MM.1S (cell line): ENCODE data around the gene RTN4RL1.

Source experiments
- DNase-seq: peaks from one replicate; pipeline ENCODE4 v3.0.0-alpha.2; 2015
- H2AFZ ChIP-seq: fragments of 300-600 bp; sonication (generic); 2 replicates; pipeline ENCODE4 v1.6.0; 2016; ENCODE audit warnings: antibody characterized with exemption, low read length
- H3F3A ChIP-seq: fragments of 300-600 bp; sonication (generic); 2 replicates; pipeline ENCODE4 v1.6.1; 2016; ENCODE audit warnings: mild to moderate bottlenecking, antibody characterized with exemption, low read length, moderate library complexity, mixed read lengths; ENCODE audit not compliant: insufficient read depth
- H3K27ac ChIP-seq: fragments of 300-600 bp; sonication (generic); 2 replicates; pipeline ENCODE4 v1.5.1; 2016; ENCODE audit warnings: mild to moderate bottlenecking, low read length
- H3K27me3 ChIP-seq: fragments of 300-600 bp; sonication (generic); replicated peaks from 2 replicates; pipeline ENCODE4 v1.6.0; 2016; ENCODE audit warnings: low read length; ENCODE audit not compliant: insufficient read depth
- H3K36me3 ChIP-seq: fragments of 300-600 bp; sonication (generic); replicated peaks from 2 replicates; pipeline ENCODE4 v1.6.1; 2016; ENCODE audit warnings: mild to moderate bottlenecking, low read length, mixed read lengths; ENCODE audit not compliant: insufficient read depth
- H3K4me1 ChIP-seq: fragments of 300-600 bp; sonication (generic); 2 replicates; pipeline ENCODE4 v1.6.1; 2016; ENCODE audit warnings: low read length, mixed read lengths
- H3K4me2 ChIP-seq: fragments of 300-600 bp; sonication (generic); 2 replicates; pipeline ENCODE4 v1.6.0; 2016; ENCODE audit warnings: low read depth, low read length
- H3K4me3 ChIP-seq: fragments of 300-600 bp; sonication (generic); 2 replicates; pipeline ENCODE4 v1.5.1; 2016; ENCODE audit warnings: low read length, mixed read lengths
- H3K79me2 ChIP-seq: fragments of 300-600 bp; sonication (generic); 2 replicates; pipeline ENCODE4 v1.6.1; 2016; ENCODE audit warnings: mixed run types, low read length, mixed read lengths
- H3K9ac ChIP-seq: fragments of 300-600 bp; sonication (generic); 2 replicates; pipeline ENCODE4 v1.6.1; 2016; ENCODE audit warnings: low read length, mixed read lengths
- H3K9me2 ChIP-seq: fragments of 300-600 bp; sonication (generic); replicated peaks from 2 replicates; pipeline ENCODE4 v1.6.1; 2016; ENCODE audit warnings: mild to moderate bottlenecking, low read length, mixed read lengths; ENCODE audit not compliant: insufficient read depth
- H3K9me3 ChIP-seq: fragments of 300-600 bp; sonication (generic); replicated peaks from 2 replicates; pipeline ENCODE4 v1.6.1; 2016; ENCODE audit warnings: mild to moderate bottlenecking, low read length, mixed read lengths; ENCODE audit not compliant: insufficient read depth
- H4K20me1 ChIP-seq: fragments of 300-600 bp; sonication (generic); 2 replicates; pipeline ENCODE4 v1.6.1; 2016; ENCODE audit warnings: mild to moderate bottlenecking, low read length, moderate library complexity, mixed read lengths; ENCODE audit not compliant: insufficient read depth
- EZH2 ChIP-seq: fragments of 300-600 bp; sonication (generic); optimal IDR thresholded peaks from 2 replicates; pipeline ENCODE3; 2017; ENCODE audit warnings: low read depth, mild to moderate bottlenecking, antibody characterized with exemption, low read length, mixed read lengths
- EZH2phosphoT487 ChIP-seq: fragments of 300-600 bp; sonication (generic); IDR thresholded peaks from 2 replicates; pipeline ENCODE4 v1.6.1; 2018; ENCODE audit warnings: antibody characterized with exemption, low read length
- TF ChIP-seq, protein P1 (sequence below): fragments of 300-600 bp; sonication (generic); IDR thresholded peaks from 2 replicates; pipeline ENCODE4 v1.5.1; 2016; ENCODE audit warnings: antibody characterized with exemption, low read length, mixed read lengths

Gene RTN4RL1

GRCh38 chr17:1965556-1966273 lies 59.4 kb downstream of the RTN4RL1 start:
- H3K4me3 ChIP-seq, result no peak overlapping the region
- H4K20me1 ChIP-seq, result no peaks in the 10 kb centered on the region

GRCh38 chr17:1963250-1963649 lies 61.9 kb downstream of the RTN4RL1 start:
- no peaks in the 10 kb centered on the region for H3K4me1 ChIP-seq
- H3K36me3 ChIP-seq, result no peaks in the 10 kb centered on the region
- peaks cover 88% of the 10 kb centered on the region for H3K27me3 ChIP-seq
- no peaks in the 10 kb centered on the region for H3K9me3 ChIP-seq
- H3K9me2 ChIP-seq, result no peaks in the 10 kb centered on the region
- H4K20me1 ChIP-seq, result no peaks in the 10 kb centered on the region
- H2AFZ ChIP-seq, result no peak overlapping the region
- TF ChIP-seq, protein P1, sequence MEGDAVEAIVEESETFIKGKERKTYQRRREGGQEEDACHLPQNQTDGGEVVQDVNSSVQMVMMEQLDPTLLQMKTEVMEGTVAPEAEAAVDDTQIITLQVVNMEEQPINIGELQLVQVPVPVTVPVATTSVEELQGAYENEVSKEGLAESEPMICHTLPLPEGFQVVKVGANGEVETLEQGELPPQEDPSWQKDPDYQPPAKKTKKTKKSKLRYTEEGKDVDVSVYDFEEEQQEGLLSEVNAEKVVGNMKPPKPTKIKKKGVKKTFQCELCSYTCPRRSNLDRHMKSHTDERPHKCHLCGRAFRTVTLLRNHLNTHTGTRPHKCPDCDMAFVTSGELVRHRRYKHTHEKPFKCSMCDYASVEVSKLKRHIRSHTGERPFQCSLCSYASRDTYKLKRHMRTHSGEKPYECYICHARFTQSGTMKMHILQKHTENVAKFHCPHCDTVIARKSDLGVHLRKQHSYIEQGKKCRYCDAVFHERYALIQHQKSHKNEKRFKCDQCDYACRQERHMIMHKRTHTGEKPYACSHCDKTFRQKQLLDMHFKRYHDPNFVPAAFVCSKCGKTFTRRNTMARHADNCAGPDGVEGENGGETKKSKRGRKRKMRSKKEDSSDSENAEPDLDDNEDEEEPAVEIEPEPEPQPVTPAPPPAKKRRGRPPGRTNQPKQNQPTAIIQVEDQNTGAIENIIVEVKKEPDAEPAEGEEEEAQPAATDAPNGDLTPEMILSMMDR, result no peak
- no peak for TF ChIP-seq EZH2
- TF ChIP-seq EZH2phosphoT487, result no peak
- H3K4me2 ChIP-seq, result no peak overlapping the region
- no peak overlapping the region for H3K27ac ChIP-seq
- H3F3A ChIP-seq, result no peaks in the 10 kb centered on the region
- no peak overlapping the region for H3K4me3 ChIP-seq
- no peak for DNase-seq
- H3K79me2 ChIP-seq, result no peaks in the 10 kb centered on the region
- H3K9ac ChIP-seq, result no peak overlapping the region

More at GRCh38 chr17:1965556-1966273, 59.4 kb downstream of the RTN4RL1 start:
- DNase-seq, result no peak
- Histone ChIP-seq H3K9me3 (no peaks in the 10 kb centered on the region), H3K9me2 (no peaks in the 10 kb centered on the region), H3F3A (no peaks in the 10 kb centered on the region), H3K27me3 (peaks cover 86% of the 10 kb centered on the region), H3K36me3 (no peaks in the 10 kb centered on the region), H3K79me2 (no peaks in the 10 kb centered on the region), H3K27ac (no peak overlapping the region), H2AFZ (no peak overlapping the region), H3K4me2 (no peak overlapping the region), H3K4me1 (no peaks in the 10 kb centered on the region), H3K9ac (no peak overlapping the region)
- no peak for TF ChIP-seq EZH2phosphoT487
- no peak for TF ChIP-seq EZH2

GRCh38 chr17:1961189-1961588 lies 63.9 kb downstream of the RTN4RL1 start:
- Histone ChIP-seq H3K9ac (no peak overlapping the region), H3K9me3 (no peaks in the 10 kb centered on the region), H4K20me1 (no peaks in the 10 kb centered on the region), H3K27me3 (peaks cover 84% of the 10 kb centered on the region), H3K79me2 (no peaks in the 10 kb centered on the region), H3F3A (no peaks in the 10 kb centered on the region), H3K36me3 (no peaks in the 10 kb centered on the region), H3K4me3 (no peak overlapping the region), H3K27ac (no peak overlapping the region), H3K9me2 (no peaks in the 10 kb centered on the region), H3K4me2 (no peak overlapping the region), H3K4me1 (no peaks in the 10 kb centered on the region), H2AFZ (no peak overlapping the region)
- TF ChIP-seq EZH2, result no peak
- TF ChIP-seq, protein P1, result no peak
- no peak for TF ChIP-seq EZH2phosphoT487
- no peak for DNase-seq

- Histone ChIP-seq H3K9ac (no peak overlapping the region), H2AFZ (no peak overlapping the region), H3K4me3 (no peak overlapping the region), H3F3A (no peaks in the 10 kb centered on the region), H3K9me3 (no peaks in the 10 kb centered on the region), H3K79me2 (no peaks in the 10 kb centered on the region), H3K27me3 (peaks cover 81% of the 10 kb centered on the region), H3K36me3 (no peaks in the 10 kb centered on the region), H3K4me1 (no peaks in the 10 kb centered on the region), H3K9me2 (no peaks in the 10 kb centered on the region), H3K27ac (no peak overlapping the region), H3K4me2 (no peak overlapping the region), H4K20me1 (no peaks in the 10 kb centered on the region)
- no peak for DNase-seq
- TF ChIP-seq, protein P1, result no peak
- TF ChIP-seq EZH2phosphoT487 (no peak), EZH2 (no peak)
Measured at GRCh38 chr17:1960545-1960912, 64.6 kb downstream of the RTN4RL1 start.
